ENCODE data around the gene TTC1.
"Not testable (repeated sequence)": the region's sequence is repeated elsewhere in the genome, so short reads cannot be mapped to it uniquely, and the experiment has no call there.

The TTC1 gene

GRCh38 chr5:160044967-160045366 is 36.0 kb downstream of the TTC1 start:
- peaks cover 61% of the 10 kb centered on the region for H3K36me3 Mint-ChIP-seq (ENCODE audit: low read depth)
- H3K9me3 Mint-ChIP-seq: no peaks in the 10 kb centered on the region
- H3K4me1 Mint-ChIP-seq (ENCODE audit: low read depth): peaks cover 4% of the 10 kb centered on the region
- no peak overlapping the region for H3K27ac Mint-ChIP-seq
- no peaks in the 10 kb centered on the region for H3K27me3 Mint-ChIP-seq
- no peak overlapping the region for H3K4me3 Mint-ChIP-seq

GRCh38 chr5:160047423-160047822 is 38.5 kb downstream of the TTC1 start:
- peaks cover 75% of the 10 kb centered on the region for H3K36me3 Mint-ChIP-seq (ENCODE audit: low read depth)
- no peak overlapping the region for H3K4me3 Mint-ChIP-seq
- no peaks in the 10 kb centered on the region for H3K27me3 Mint-ChIP-seq
- H3K9me3 Mint-ChIP-seq: no peaks in the 10 kb centered on the region
- peaks cover 4% of the 10 kb centered on the region for H3K4me1 Mint-ChIP-seq (ENCODE audit: low read depth)
- peak overlapping the region; percentile 57 for H3K27ac Mint-ChIP-seq

GRCh38 chr5:160048131-160048530 is 39.2 kb downstream of the TTC1 start:
- peaks cover 78% of the 10 kb centered on the region for H3K36me3 Mint-ChIP-seq (ENCODE audit: low read depth)
- H3K27me3 Mint-ChIP-seq: no peaks in the 10 kb centered on the region
- H3K9me3 Mint-ChIP-seq: no peaks in the 10 kb centered on the region
- no peak overlapping the region for H3K27ac Mint-ChIP-seq
- no peak overlapping the region for H3K4me3 Mint-ChIP-seq
- peaks cover 4% of the 10 kb centered on the region for H3K4me1 Mint-ChIP-seq (ENCODE audit: low read depth)

- Mint-ChIP-seq H3K9me3 (no peaks in the 10 kb centered on the region), H3K27ac (no peak overlapping the region), H3K4me1 (ENCODE audit: low read depth) (peaks cover 4% of the 10 kb centered on the region), H3K27me3 (no peaks in the 10 kb centered on the region), H3K4me3 (no peak overlapping the region), H3K36me3 (ENCODE audit: low read depth) (peaks cover 76% of the 10 kb centered on the region)
These were observed 40.2 kb downstream of the TTC1 start for GRCh38 chr5:160049099-160049498.

GRCh38 chr5:160054047-160054446 is 45.1 kb downstream of the TTC1 start:
- Mint-ChIP-seq H3K36me3 (ENCODE audit: low read depth) (peaks cover 74% of the 10 kb centered on the region), H3K27me3 (no peaks in the 10 kb centered on the region), H3K27ac (no peak overlapping the region), H3K4me1 (ENCODE audit: low read depth) (no peaks in the 10 kb centered on the region), H3K9me3 (no peaks in the 10 kb centered on the region), H3K4me3 (no peak overlapping the region)

GRCh38 chr5:160054831-160055230 is 45.9 kb downstream of the TTC1 start:
- H3K9me3 Mint-ChIP-seq: no peaks in the 10 kb centered on the region
- H3K4me1 Mint-ChIP-seq (ENCODE audit: low read depth): no peaks in the 10 kb centered on the region
- H3K4me3 Mint-ChIP-seq: no peak overlapping the region
- H3K27ac Mint-ChIP-seq: no peak overlapping the region
- no peaks in the 10 kb centered on the region for H3K27me3 Mint-ChIP-seq
- H3K36me3 Mint-ChIP-seq (ENCODE audit: low read depth): peaks cover 66% of the 10 kb centered on the region

- H3K27ac Mint-ChIP-seq: no peak overlapping the region
- H3K4me1 Mint-ChIP-seq (ENCODE audit: low read depth): no peaks in the 10 kb centered on the region
- peaks cover 61% of the 10 kb centered on the region for H3K36me3 Mint-ChIP-seq (ENCODE audit: low read depth)
- no peaks in the 10 kb centered on the region for H3K27me3 Mint-ChIP-seq
- H3K4me3 Mint-ChIP-seq: no peak overlapping the region
- no peaks in the 10 kb centered on the region for H3K9me3 Mint-ChIP-seq
These were observed 48.3 kb downstream of the TTC1 start for GRCh38 chr5:160057256-160057655.

- Mint-ChIP-seq H3K4me1 (ENCODE audit: low read depth) (no peaks in the 10 kb centered on the region), H3K4me3 (no peak overlapping the region), H3K27me3 (no peaks in the 10 kb centered on the region), H3K36me3 (ENCODE audit: low read depth) (peaks cover 52% of the 10 kb centered on the region), H3K9me3 (no peaks in the 10 kb centered on the region), H3K27ac (no peak overlapping the region)
These were observed 51.1 kb downstream of the TTC1 start for GRCh38 chr5:160060001-160060400.

GRCh38 chr5:160061770-160062169 is 52.8 kb downstream of the TTC1 start:
- H3K9me3 Mint-ChIP-seq: no peaks in the 10 kb centered on the region
- H3K27ac Mint-ChIP-seq: no peak overlapping the region
- no peak overlapping the region for H3K4me3 Mint-ChIP-seq
- H3K36me3 Mint-ChIP-seq (ENCODE audit: low read depth): peaks cover 44% of the 10 kb centered on the region
- H3K4me1 Mint-ChIP-seq (ENCODE audit: low read depth): no peaks in the 10 kb centered on the region
- H3K27me3 Mint-ChIP-seq: no peaks in the 10 kb centered on the region

GRCh38 chr5:160064417-160064810 is 55.5 kb downstream of the TTC1 start:
- Mint-ChIP-seq H3K27ac (no peak overlapping the region), H3K36me3 (ENCODE audit: low read depth) (peaks cover 31% of the 10 kb centered on the region), H3K4me1 (ENCODE audit: low read depth) (no peaks in the 10 kb centered on the region), H3K27me3 (no peaks in the 10 kb centered on the region), H3K4me3 (no peak overlapping the region), H3K9me3 (no peaks in the 10 kb centered on the region)

- no peaks in the 10 kb centered on the region for H3K9me3 Mint-ChIP-seq
- no peaks in the 10 kb centered on the region for H3K27me3 Mint-ChIP-seq
- H3K27ac Mint-ChIP-seq: no peak overlapping the region
- H3K4me1 Mint-ChIP-seq (ENCODE audit: low read depth): no peaks in the 10 kb centered on the region
- H3K4me3 Mint-ChIP-seq: no peak overlapping the region
- H3K36me3 Mint-ChIP-seq (ENCODE audit: low read depth): peaks cover 31% of the 10 kb centered on the region
These were observed 56.2 kb downstream of the TTC1 start for GRCh38 chr5:160064995-160065614.

- H3K36me3 Mint-ChIP-seq (ENCODE audit: low read depth): peaks cover 18% of the 10 kb centered on the region
- H3K27ac Mint-ChIP-seq; H3K4me1 Mint-ChIP-seq (ENCODE audit: low read depth); H3K9me3 Mint-ChIP-seq; H3K27me3 Mint-ChIP-seq; H3K4me3 Mint-ChIP-seq: not testable (repeated sequence)
These were observed 60.2 kb downstream of the TTC1 start for GRCh38 chr5:160069120-160069519.

- no peak overlapping the region for H3K4me3 Mint-ChIP-seq
- no peaks in the 10 kb centered on the region for H3K9me3 Mint-ChIP-seq
- H3K4me1 Mint-ChIP-seq (ENCODE audit: low read depth): no peaks in the 10 kb centered on the region
- peaks cover 8% of the 10 kb centered on the region for H3K36me3 Mint-ChIP-seq (ENCODE audit: low read depth)
- H3K27ac Mint-ChIP-seq: no peak overlapping the region
- H3K27me3 Mint-ChIP-seq: no peaks in the 10 kb centered on the region
These were observed 62.6 kb downstream of the TTC1 start for GRCh38 chr5:160071516-160071915.

- Mint-ChIP-seq H3K9me3 (no peaks in the 10 kb centered on the region), H3K27ac (no peak overlapping the region), H3K36me3 (ENCODE audit: low read depth) (peaks cover 8% of the 10 kb centered on the region), H3K27me3 (no peaks in the 10 kb centered on the region), H3K4me3 (no peak overlapping the region), H3K4me1 (ENCODE audit: low read depth) (no peaks in the 10 kb centered on the region)
These were observed 63.0 kb downstream of the TTC1 start for GRCh38 chr5:160071916-160072315.

GRCh38 chr5:160075073-160075472 is 66.1 kb downstream of the TTC1 start:
- H3K4me3 Mint-ChIP-seq: no peak overlapping the region
- H3K27ac Mint-ChIP-seq: no peak overlapping the region
- no peaks in the 10 kb centered on the region for H3K27me3 Mint-ChIP-seq
- peaks cover 12% of the 10 kb centered on the region for H3K36me3 Mint-ChIP-seq (ENCODE audit: low read depth)
- no peaks in the 10 kb centered on the region for H3K9me3 Mint-ChIP-seq
- no peaks in the 10 kb centered on the region for H3K4me1 Mint-ChIP-seq (ENCODE audit: low read depth)

GRCh38 chr5:160076997-160077396 is 68.1 kb downstream of the TTC1 start:
- Mint-ChIP-seq H3K27ac (no peak overlapping the region), H3K36me3 (ENCODE audit: low read depth) (peaks cover 12% of the 10 kb centered on the region), H3K27me3 (no peaks in the 10 kb centered on the region), H3K4me3 (no peak overlapping the region), H3K4me1 (ENCODE audit: low read depth) (no peaks in the 10 kb centered on the region), H3K9me3 (no peaks in the 10 kb centered on the region)

Data from stimulated activated naive CD8-positive, alpha-beta T cell treated with anti-CD3 and anti-CD28 coated beads, Interleukin-15, Interleukin-2, amounts not matched to agents 100 ng/mL and 50 ng/mL, for 24 hours (primary cell).